GM12878 (cell line): ENCODE data around the gene FTL.

Experiments
- CEBPZ ChIP-seq: fragments of 150-350 bp; IDR thresholded peaks from 2 replicates; pipeline ENCODE4 v1.6.1; 2016; ENCODE audit warnings: low read depth, low read length
- CTCF ChIP-seq, 3 experiments: IDR thresholded peaks in 2 of 3; conservative IDR thresholded peaks in 1 of 3; 2 replicates each; pipeline ENCODE4 v1.5.1; 2011; ENCODE audit warnings: low read depth in 3 of 3, low read length in 3 of 3, mild to moderate bottlenecking in 3 of 3, control low read depth in 2 of 3, moderate library complexity in 2 of 3, inconsistent platforms in 1 of 3, mixed read lengths in 1 of 3; ENCODE audit not compliant: control insufficient read depth in 2 of 3, insufficient read depth in 1 of 3; ENCODE audit errors: extremely low read depth in 1 of 3
- ETV6 ChIP-seq, 2 experiments: fragments of 450-650 bp in 1 of 2; IDR thresholded peaks in 1 of 2; conservative IDR thresholded peaks in 1 of 2; 2 replicates each; pipeline ENCODE4 v1.6.1; 2014; ENCODE audit warnings: antibody characterized with exemption in 1 of 2, borderline replicate concordance in 1 of 2, low read depth in 1 of 2, mild to moderate bottlenecking in 1 of 2, moderate library complexity in 1 of 2
- HDAC2 ChIP-seq: fragments of 200-600 bp; sonication (generic); IDR thresholded peaks from 2 replicates; pipeline ENCODE4 v1.6.1; 2017
- NRF1 ChIP-seq: conservative IDR thresholded peaks from 2 replicates; pipeline ENCODE4 v1.6.1; 2011; ENCODE audit warnings: mild to moderate bottlenecking, low read depth, low read length, improper control_type of control experiment
- POLR2AphosphoS5 ChIP-seq: IDR thresholded peaks from 2 replicates; pipeline ENCODE4 v1.6.1; 2011; ENCODE audit warnings: mild to moderate bottlenecking, low read length, inconsistent platforms
- RAD21 ChIP-seq: IDR thresholded peaks from 2 replicates; pipeline ENCODE4 v1.6.1; 2011; ENCODE audit warnings: mild to moderate bottlenecking, low read depth, low read length, moderate library complexity; ENCODE audit not compliant: insufficient read depth
- SREBF2 ChIP-seq: IDR thresholded peaks from 2 replicates; pipeline ENCODE4 v1.6.1; 2012; ENCODE audit warnings: mild to moderate bottlenecking, low read length
- ZNF592 ChIP-seq: fragments of 450-650 bp; IDR thresholded peaks from 2 replicates; pipeline ENCODE4 v1.6.1; 2017; ENCODE audit warnings: mild to moderate bottlenecking, moderate library complexity

DNA sequence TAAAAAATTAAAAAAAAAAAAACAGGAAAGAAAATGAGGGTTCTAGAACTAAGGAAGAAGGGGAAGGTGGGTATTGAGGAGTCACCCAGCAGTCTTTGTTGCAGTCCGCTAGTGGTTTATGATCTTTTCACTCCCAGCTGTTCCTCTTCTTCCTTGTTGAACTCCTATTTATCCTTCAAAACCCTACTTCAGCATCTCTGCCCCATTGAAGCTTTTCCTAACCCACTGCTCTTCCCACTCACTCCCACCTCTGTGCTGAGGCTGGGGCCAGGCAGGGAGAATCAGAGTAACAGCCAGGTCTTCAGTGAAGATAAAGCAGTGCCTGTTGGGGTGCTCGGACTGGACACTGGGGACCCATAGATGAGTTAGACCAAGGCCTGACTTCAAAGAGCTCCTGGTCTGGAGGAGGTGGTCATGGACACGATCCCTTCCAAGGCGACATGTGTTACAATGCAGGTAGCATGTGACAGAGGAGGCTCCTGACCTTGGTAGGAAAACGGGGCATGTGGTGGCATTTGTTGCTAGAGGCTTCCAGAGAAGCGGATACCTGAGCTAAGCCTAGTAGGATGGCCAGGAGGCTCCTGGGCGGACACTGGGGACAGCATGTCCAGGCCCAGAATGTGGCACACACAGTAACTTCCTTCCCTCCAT, 40.0 kb downstream of the FTL start:
- TF ChIP-seq ZNF592 (no peak), RAD21 (no peak), CEBPZ (no peak), POLR2AphosphoS5 (no peak), HDAC2 (no peak), CTCF (IDR thresholded peaks at IDR 0.05 in 2 of 3, conservative IDR thresholded peaks at IDR 0.05 in 1 of 3; ENCODE audit: control insufficient read depth in 2 of 3, extremely low read depth in 1 of 3, insufficient read depth in 1 of 3, low read depth in 3 of 3, low read length in 3 of 3) (no peak), SREBF2 (no peak), ETV6 (conservative IDR thresholded peaks at IDR 0.05 in 1 of 2, IDR thresholded peaks at IDR 0.05 in 1 of 2; ENCODE audit: borderline replicate concordance in 1 of 2, low read depth in 1 of 2) (no peak), NRF1 (no peak)
